Measurements from ENCODE around the gene MORN3.
"Not testable (repeated sequence)": the region's sequence is repeated elsewhere in the genome, so short reads cannot be mapped to it uniquely, and the experiment has no call there.

MORN3 gene

DNA sequence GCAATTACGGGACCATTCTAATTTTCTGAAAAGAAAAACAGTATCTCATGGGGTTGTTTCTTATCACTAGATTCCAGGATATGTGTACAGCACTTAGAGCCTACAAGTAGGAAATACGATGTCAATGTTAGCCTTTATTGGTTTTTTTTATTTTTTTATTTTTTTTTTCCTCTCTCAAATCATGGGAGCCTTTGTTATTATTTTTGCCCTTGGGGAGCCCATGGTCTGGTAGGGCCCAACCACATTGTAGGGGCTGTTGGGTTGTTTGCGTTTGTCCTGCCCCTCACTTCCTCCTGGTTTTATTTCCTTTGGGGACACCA, 5.9 kb downstream of the MORN3 start:
- no peak for DNase-seq (ENCODE audit: low read depth in 2 of 2)
- H3K4me3 ChIP-seq (replicated peaks in 1 of 2; ENCODE audit: low read depth in 2 of 2, low read length in 2 of 2): no peak overlapping the region
- TF ChIP-seq, protein P1, sequence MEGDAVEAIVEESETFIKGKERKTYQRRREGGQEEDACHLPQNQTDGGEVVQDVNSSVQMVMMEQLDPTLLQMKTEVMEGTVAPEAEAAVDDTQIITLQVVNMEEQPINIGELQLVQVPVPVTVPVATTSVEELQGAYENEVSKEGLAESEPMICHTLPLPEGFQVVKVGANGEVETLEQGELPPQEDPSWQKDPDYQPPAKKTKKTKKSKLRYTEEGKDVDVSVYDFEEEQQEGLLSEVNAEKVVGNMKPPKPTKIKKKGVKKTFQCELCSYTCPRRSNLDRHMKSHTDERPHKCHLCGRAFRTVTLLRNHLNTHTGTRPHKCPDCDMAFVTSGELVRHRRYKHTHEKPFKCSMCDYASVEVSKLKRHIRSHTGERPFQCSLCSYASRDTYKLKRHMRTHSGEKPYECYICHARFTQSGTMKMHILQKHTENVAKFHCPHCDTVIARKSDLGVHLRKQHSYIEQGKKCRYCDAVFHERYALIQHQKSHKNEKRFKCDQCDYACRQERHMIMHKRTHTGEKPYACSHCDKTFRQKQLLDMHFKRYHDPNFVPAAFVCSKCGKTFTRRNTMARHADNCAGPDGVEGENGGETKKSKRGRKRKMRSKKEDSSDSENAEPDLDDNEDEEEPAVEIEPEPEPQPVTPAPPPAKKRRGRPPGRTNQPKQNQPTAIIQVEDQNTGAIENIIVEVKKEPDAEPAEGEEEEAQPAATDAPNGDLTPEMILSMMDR (IDR thresholded peaks at IDR 0.05; ENCODE audit: low read depth, low read length): no peak

GRCh38 chr12:121661353-121662105, 7.9 kb downstream of the MORN3 start:
- not testable (repeated sequence) for DNase-seq (ENCODE audit: low read depth in 2 of 2); H3K4me3 ChIP-seq (replicated peaks in 1 of 2; ENCODE audit: low read depth in 2 of 2, low read length in 2 of 2)

DNA sequence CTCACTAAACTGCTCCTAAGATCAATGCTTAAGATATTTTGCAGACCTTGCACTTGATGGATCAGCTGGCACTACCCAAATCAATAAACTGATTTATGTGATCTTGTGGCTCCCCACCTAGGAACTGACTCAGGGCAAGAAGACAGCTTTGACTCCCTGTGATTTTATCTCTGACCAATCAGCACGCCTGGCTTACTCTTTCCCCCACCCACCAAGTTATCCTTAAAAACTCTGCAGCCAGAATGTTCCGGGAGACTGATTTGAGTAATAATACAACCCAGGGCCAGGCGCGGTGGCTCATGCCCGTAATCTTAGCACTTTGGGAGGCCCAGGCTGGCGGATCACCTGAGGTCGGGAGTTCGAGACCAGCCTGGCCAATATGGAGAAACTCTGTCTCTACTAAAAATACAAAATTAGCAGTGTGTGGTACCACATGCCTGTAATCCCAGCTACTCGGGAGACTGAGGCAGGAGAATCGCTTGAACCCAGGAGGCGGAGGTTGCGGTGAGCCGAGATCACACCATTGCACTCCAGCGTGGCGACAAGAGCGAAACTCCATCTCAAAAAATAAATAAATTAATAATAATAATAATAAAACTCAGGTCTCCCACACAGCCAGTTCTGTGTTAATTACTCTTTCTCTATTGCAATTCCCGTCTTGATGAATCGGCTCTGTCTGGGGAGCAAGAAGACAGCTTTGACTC, 12.0 kb downstream of the MORN3 start:
- DNase-seq (ENCODE audit: low read depth in 2 of 2): no peak
- no peak overlapping the region for H3K4me3 ChIP-seq (replicated peaks in 1 of 2; ENCODE audit: low read depth in 2 of 2, low read length in 2 of 2)
- TF ChIP-seq, protein P1 (IDR thresholded peaks at IDR 0.05; ENCODE audit: low read depth, low read length): no peak

DNA sequence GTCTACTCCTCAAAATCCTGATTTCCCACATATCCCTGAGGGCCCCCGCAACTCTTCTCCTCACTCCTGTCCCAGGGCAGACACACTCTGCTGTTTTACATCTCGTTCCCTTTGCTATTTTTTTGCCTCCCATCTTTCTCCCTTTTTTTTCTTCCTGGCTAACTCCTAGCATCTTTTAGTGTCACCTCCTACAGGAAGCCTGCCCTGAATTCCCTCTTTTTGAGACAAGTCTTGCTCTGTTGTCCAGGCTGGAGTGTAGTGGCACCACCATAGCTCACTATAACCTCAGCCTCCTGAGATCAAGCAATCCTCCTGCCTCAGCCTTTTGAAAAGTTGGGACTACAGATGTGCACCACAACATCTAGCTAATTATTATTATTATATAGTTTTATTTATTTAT, 13.3 kb downstream of the MORN3 start:
- DNase-seq (ENCODE audit: low read depth in 2 of 2): no peak
- H3K4me3 ChIP-seq (replicated peaks in 1 of 2; ENCODE audit: low read depth in 2 of 2, low read length in 2 of 2): no peak overlapping the region
- TF ChIP-seq, protein P1 (IDR thresholded peaks at IDR 0.05; ENCODE audit: low read depth, low read length): no peak

DNA sequence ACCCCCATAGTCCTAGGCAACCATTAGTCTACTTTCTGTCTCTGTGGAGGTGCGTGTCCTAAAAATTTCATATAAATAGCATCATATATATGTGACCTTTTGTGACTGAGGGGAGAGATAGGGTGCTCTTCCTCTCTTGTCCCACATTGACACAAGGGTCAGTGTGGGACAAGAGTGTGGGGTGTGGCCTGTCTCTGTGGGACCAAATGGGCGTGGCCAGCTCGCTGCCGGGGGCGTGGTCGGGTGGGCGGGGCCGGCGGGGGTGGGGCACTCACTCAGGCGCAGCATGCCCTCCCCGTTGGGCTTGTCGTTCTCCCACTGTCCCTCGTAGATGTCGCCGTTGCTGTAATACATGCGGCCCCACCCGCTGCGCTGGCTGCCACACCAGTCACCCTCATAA, 15.5 kb downstream of the MORN3 start:
- DNase-seq (ENCODE audit: low read depth in 2 of 2): no peak
- H3K4me3 ChIP-seq (replicated peaks in 1 of 2; ENCODE audit: low read depth in 2 of 2, low read length in 2 of 2): no peak overlapping the region
- TF ChIP-seq, protein P1 (IDR thresholded peaks at IDR 0.05; ENCODE audit: low read depth, low read length): no peak

GRCh38 chr12:121652767-121653497, 16.5 kb downstream of the MORN3 start:
- no peak for DNase-seq (ENCODE audit: low read depth in 2 of 2)
- no peak overlapping the region for H3K4me3 ChIP-seq (replicated peaks in 1 of 2; ENCODE audit: low read depth in 2 of 2, low read length in 2 of 2)
- TF ChIP-seq, protein P1 (IDR thresholded peaks at IDR 0.05; ENCODE audit: low read depth, low read length): no peak

DNA sequence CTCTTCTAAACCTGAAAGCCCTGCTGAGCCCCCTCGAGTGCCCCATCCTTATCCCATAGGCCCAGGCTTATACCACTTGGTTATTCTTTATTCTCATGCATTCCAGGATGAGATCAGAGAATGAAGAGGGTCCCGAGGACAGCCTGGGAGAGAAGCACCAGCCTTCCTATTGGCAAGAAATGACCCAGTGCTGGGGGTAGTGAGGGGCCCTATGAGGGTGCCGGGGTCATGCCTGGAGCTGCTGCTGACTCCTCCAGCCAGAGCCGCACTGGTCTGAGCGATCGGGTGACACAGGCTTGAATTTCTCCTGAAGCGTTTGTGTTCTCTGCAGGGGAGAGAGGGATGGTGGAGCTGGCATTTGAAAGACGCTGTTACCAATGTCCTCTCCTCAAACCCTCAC, 18.1 kb downstream of the MORN3 start:
- H3K4me3 ChIP-seq (replicated peaks in 1 of 2; ENCODE audit: low read depth in 2 of 2, low read length in 2 of 2): no peak overlapping the region
- DNase-seq (ENCODE audit: low read depth in 2 of 2): no peak
- TF ChIP-seq, protein P1 (IDR thresholded peaks at IDR 0.05; ENCODE audit: low read depth, low read length): no peak

All from cardiac fibroblast (primary cell).